BLaER1 treated with 17β-estradiol and CSF1 and Interleukin-3, amounts not matched to agents 10 nM and 100 nM (cell line): Measurements from ENCODE around the gene USO1.
"Not testable (repeated sequence)": the region's sequence is repeated elsewhere in the genome, so short reads cannot be mapped to it uniquely, and the experiment has no call there.

Source experiments
- H3K27ac ChIP-seq, 11 experiments: shearing (Covaris generic); formaldehyde crosslinking; 2 replicates each; pipeline ENCODE4 v1.8.1; 2022
- H3K27me3 ChIP-seq, 11 experiments: shearing (Covaris generic); formaldehyde crosslinking; 2 replicates each; pipeline ENCODE4 v1.8.1; 2022
- H3K36me3 ChIP-seq, 11 experiments: shearing (Covaris generic); formaldehyde crosslinking; 2 replicates each; pipeline ENCODE4 v1.8.1; 2022
- H3K4me1 ChIP-seq, 10 experiments: shearing (Covaris generic); formaldehyde crosslinking; 2 replicates each; pipeline ENCODE4 v1.8.1; 2022
- H3K4me2 ChIP-seq, 11 experiments: shearing (Covaris generic); formaldehyde crosslinking; 2 replicates each; pipeline ENCODE4 v1.8.1; 2022
- H3K4me3 ChIP-seq, 10 experiments: shearing (Covaris generic); formaldehyde crosslinking; 2 replicates each; pipeline ENCODE4 v1.8.1; 2022
- H3K9ac ChIP-seq, 11 experiments: shearing (Covaris generic); formaldehyde crosslinking; 2 replicates each; pipeline ENCODE4 v1.8.1; 2022
- H3K9me3 ChIP-seq, 11 experiments: shearing (Covaris generic); formaldehyde crosslinking; replicated peaks in 1 of 11; 2 replicates each; pipeline ENCODE4 v1.8.1; 2022
- H4K20me1 ChIP-seq, 11 experiments: shearing (Covaris generic); formaldehyde crosslinking; 2 replicates each; pipeline ENCODE4 v1.8.1; 2022
- Cebpa-rat ChIP-seq, 11 experiments: shearing (Covaris generic); IDR thresholded peaks; 2 replicates each; pipeline ENCODE4 v1.8.1; 2022

Gene USO1

GRCh38 chr4:75769036-75769435 is 44.7 kb downstream of the USO1 start:
- Histone ChIP-seq H4K20me1 (peaks cover 0 to 6% (median 0%) of the 10 kb centered on the region in 11 experiments; a peak in 1 of 22 replicates), H3K27ac (no peak overlapping the region), H3K27me3 (no peaks in the 10 kb centered on the region), H3K9ac (no peak overlapping the region), H3K4me2 (no peak overlapping the region), H3K4me3 (no peak overlapping the region), H3K9me3 (no peaks in the 10 kb centered on the region), H3K36me3 (peaks cover 49 to 98% (median 76%) of the 10 kb centered on the region in 11 experiments), H3K4me1 (no peaks in the 10 kb centered on the region)
- TF ChIP-seq Cebpa-rat (IDR thresholded peaks at IDR 0.05): no peak

DNA sequence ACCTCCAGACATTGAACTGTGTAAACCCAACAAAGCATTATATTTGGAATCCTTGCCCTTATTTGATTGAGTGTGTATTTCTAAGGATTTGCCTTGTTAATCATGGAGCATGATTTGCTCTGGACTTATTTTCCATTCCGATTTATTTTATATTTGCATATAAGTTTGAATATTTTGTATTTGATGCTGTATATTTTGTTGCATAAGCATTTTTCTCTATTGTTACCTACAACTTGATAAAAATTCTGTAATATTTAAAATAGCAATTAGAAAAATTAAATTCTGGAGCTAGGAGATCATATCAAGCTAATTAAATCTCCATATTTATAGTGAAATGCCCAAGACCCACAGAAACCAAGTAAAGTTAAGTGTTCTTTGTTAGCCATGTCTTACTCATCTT is 47.2 kb downstream of the USO1 start:
- no peak overlapping the region for H3K9ac ChIP-seq
- no peak for TF ChIP-seq Cebpa-rat (IDR thresholded peaks at IDR 0.05)
- peaks cover 0 to 6% (median 0%) of the 10 kb centered on the region in 11 experiments; a peak in 1 of 22 replicates for H4K20me1 ChIP-seq
- no peak overlapping the region for H3K27ac ChIP-seq
- H3K27me3 ChIP-seq: no peaks in the 10 kb centered on the region
- peaks cover 8 to 21% (median 16%) of the 10 kb centered on the region in 11 experiments; a peak in 20 of 22 replicates for H3K9me3 ChIP-seq
- H3K4me2 ChIP-seq: no peak overlapping the region
- peaks cover 70 to 98% (median 89%) of the 10 kb centered on the region in 11 experiments for H3K36me3 ChIP-seq
- H3K4me3 ChIP-seq: no peak overlapping the region
- no peaks in the 10 kb centered on the region for H3K4me1 ChIP-seq

GRCh38 chr4:75777589-75777988 is 53.2 kb downstream of the USO1 start:
- H3K9ac ChIP-seq: no peak overlapping the region
- no peak overlapping the region for H3K4me3 ChIP-seq
- no peak for TF ChIP-seq Cebpa-rat (IDR thresholded peaks at IDR 0.05)
- no peak overlapping the region for H3K4me2 ChIP-seq
- no peaks in the 10 kb centered on the region for H3K27me3 ChIP-seq
- H4K20me1 ChIP-seq: no peaks in the 10 kb centered on the region; a peak in 1 of 22 replicates
- peaks cover 83 to 100% (median 97%) of the 10 kb centered on the region in 11 experiments for H3K36me3 ChIP-seq
- H3K27ac ChIP-seq: no peak overlapping the region
- H3K4me1 ChIP-seq: no peaks in the 10 kb centered on the region
- peaks cover 18 to 30% (median 24%) of the 10 kb centered on the region in 11 experiments; a peak in 20 of 22 replicates for H3K9me3 ChIP-seq

GRCh38 chr4:75779105-75779757 is 54.9 kb downstream of the USO1 start:
- no peak overlapping the region for H3K27ac ChIP-seq
- H3K4me2 ChIP-seq: no peak overlapping the region
- H3K9ac ChIP-seq: no peak overlapping the region
- TF ChIP-seq Cebpa-rat (IDR thresholded peaks at IDR 0.05): no peak
- no peaks in the 10 kb centered on the region for H3K27me3 ChIP-seq
- no peak overlapping the region for H3K4me3 ChIP-seq
- peaks cover 18 to 30% (median 24%) of the 10 kb centered on the region in 11 experiments; a peak in 20 of 22 replicates for H3K9me3 ChIP-seq
- peaks cover 84 to 100% (median 99%) of the 10 kb centered on the region in 11 experiments for H3K36me3 ChIP-seq
- no peaks in the 10 kb centered on the region; a peak in 1 of 22 replicates for H4K20me1 ChIP-seq
- no peaks in the 10 kb centered on the region for H3K4me1 ChIP-seq

- TF ChIP-seq Cebpa-rat (IDR thresholded peaks at IDR 0.05): no peak
- no peaks in the 10 kb centered on the region; a peak in 1 of 22 replicates for H4K20me1 ChIP-seq
- no peak overlapping the region for H3K9ac ChIP-seq
- H3K36me3 ChIP-seq: peaks cover 70 to 99% (median 92%) of the 10 kb centered on the region in 11 experiments
- no peak overlapping the region for H3K4me3 ChIP-seq
- H3K4me1 ChIP-seq: no peaks in the 10 kb centered on the region
- H3K27me3 ChIP-seq: no peaks in the 10 kb centered on the region
- peaks cover 4 to 14% (median 12%) of the 10 kb centered on the region in 11 experiments; a peak in 18 of 22 replicates for H3K9me3 ChIP-seq
- no peak overlapping the region for H3K27ac ChIP-seq
- H3K4me2 ChIP-seq: no peak overlapping the region
Observed at GRCh38 chr4:75781305-75781704, 56.9 kb downstream of the USO1 start.

DNA sequence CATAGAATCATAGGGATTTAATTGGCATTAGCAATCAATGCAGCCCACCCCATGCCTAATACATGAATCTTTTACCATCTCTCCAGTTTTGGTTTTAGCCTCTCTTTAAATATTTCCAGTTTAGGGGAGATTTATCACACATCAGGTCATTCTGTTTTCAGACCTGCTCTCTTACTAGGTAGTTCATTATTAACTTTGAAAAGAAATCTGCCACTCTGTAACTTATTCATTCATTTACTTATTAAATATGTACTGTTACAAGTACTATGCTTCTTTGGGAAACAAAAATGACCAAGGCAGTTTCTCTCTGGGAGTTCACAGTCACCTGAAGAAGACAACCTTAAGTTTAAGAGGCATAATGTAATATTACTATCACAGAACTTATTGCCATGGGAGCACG is 62.1 kb downstream of the USO1 start:
- Histone ChIP-seq H3K4me1 (no peaks in the 10 kb centered on the region), H3K36me3 (peaks cover 71 to 96% (median 87%) of the 10 kb centered on the region in 11 experiments), H3K4me3 (no peak overlapping the region), H3K4me2 (no peak overlapping the region), H3K9me3 (no peaks in the 10 kb centered on the region), H3K27ac (no peak overlapping the region), H3K9ac (no peak overlapping the region), H4K20me1 (peaks cover 0 to 5% (median 0%) of the 10 kb centered on the region in 11 experiments; a peak in 1 of 22 replicates), H3K27me3 (no peaks in the 10 kb centered on the region)
- no peak for TF ChIP-seq Cebpa-rat (IDR thresholded peaks at IDR 0.05)

DNA sequence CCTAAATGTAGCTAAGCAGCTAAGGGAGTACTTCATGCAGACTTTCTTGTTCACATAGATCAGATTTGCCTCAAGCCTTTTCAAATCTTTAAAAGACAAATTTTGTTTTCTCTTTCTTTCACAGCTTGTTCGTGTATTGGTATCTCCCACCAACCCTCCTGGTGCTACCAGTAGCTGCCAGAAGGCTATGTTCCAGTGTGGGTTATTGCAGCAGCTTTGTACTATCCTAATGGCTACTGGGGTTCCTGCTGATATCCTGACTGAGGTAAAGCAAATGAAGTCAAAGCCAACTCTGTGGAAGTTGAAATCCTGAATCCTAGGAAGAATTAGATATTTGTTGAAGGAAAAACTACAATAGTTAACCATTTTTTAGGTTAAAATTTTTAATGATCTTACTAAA is 62.6 kb downstream of the USO1 start:
- Histone ChIP-seq H3K9ac (no peak overlapping the region), H3K27me3 (no peaks in the 10 kb centered on the region), H3K27ac (no peak overlapping the region), H3K4me2 (no peak overlapping the region), H3K4me1 (no peaks in the 10 kb centered on the region), H3K4me3 (no peak overlapping the region), H3K36me3 (peaks cover 70 to 96% (median 85%) of the 10 kb centered on the region in 11 experiments), H4K20me1 (peaks cover 0 to 5% (median 0%) of the 10 kb centered on the region in 11 experiments; a peak in 1 of 22 replicates), H3K9me3 (no peaks in the 10 kb centered on the region)
- no peak for TF ChIP-seq Cebpa-rat (IDR thresholded peaks at IDR 0.05)

DNA sequence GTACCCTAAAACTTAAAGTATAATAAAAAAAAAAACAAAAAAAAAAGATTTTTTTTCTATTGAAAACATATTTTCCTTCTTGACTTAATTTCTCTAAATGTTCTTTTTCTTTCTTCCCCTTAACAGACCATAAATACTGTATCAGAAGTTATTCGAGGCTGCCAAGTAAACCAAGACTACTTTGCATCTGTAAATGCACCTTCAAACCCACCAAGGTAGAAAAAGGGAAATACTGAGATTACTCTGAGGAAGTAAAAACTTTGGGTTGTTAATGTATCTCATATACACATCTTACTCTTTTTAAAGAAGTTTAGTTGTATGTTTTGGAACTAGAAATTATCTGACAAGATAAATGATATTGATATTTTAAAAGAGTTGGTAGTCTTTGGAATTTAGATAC is 65.6 kb downstream of the USO1 start:
- no peak overlapping the region for H3K4me2 ChIP-seq

DNA sequence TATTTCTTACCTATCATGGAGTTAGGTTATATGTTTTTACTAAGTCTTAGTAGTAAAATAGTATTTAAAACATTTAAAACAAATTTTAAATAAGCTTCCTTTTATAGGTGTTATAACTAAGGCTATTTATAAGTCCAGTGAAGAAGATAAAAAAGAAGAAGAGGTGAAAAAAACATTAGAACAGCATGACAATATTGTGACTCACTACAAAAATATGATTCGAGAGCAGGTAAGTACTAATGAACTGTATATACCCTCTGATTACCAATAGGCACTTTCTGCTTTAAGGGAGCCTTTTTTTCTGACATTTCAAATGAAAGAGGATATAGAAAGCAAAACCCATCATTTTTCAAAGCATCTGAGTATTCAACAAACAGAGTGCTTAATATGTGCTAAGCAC is 76.6 kb downstream of the USO1 start:
- Histone ChIP-seq H3K9ac (no peak overlapping the region), H3K9me3 (no peaks in the 10 kb centered on the region), H3K27me3 (no peaks in the 10 kb centered on the region), H3K4me2 (no peak overlapping the region), H3K4me1 (no peaks in the 10 kb centered on the region), H4K20me1 (no peaks in the 10 kb centered on the region; a peak in 1 of 22 replicates), H3K4me3 (no peak overlapping the region), H3K27ac (no peak overlapping the region), H3K36me3 (peaks cover 62 to 94% (median 76%) of the 10 kb centered on the region in 11 experiments)
- TF ChIP-seq Cebpa-rat (IDR thresholded peaks at IDR 0.05): no peak

More for the DNA sequence above, 65.6 kb downstream of the USO1 start:
- H3K4me1 ChIP-seq: no peaks in the 10 kb centered on the region
- no peak overlapping the region for H3K4me3 ChIP-seq
- H3K36me3 ChIP-seq: peaks cover 70 to 96% (median 81%) of the 10 kb centered on the region in 11 experiments
- H4K20me1 ChIP-seq: peaks cover 0 to 5% (median 0%) of the 10 kb centered on the region in 11 experiments; a peak in 3 of 22 replicates
- no peak overlapping the region for H3K9ac ChIP-seq
- no peaks in the 10 kb centered on the region for H3K27me3 ChIP-seq
- H3K9me3 ChIP-seq: no peaks in the 10 kb centered on the region
- H3K27ac ChIP-seq: no peak overlapping the region
- TF ChIP-seq Cebpa-rat (IDR thresholded peaks at IDR 0.05): no peak

DNA sequence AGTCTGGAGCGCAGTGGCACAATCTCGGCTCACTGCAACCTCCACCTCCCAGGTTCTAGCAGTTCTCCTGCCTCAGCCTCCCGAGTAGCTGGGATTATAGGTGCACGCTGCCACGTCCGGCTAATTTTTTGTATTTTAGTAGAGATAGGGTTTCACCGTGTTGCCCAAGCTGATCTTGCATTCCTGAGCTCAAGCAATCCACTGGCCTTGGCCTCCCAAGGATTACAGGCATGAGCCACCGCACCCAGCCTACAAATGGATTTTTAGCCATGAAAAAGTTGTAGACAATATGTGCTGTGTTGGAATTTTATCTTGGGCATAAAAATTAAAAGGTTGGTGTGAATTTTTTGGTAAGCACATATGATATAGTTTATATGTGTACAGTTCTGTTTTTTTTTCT is 81.7 kb downstream of the USO1 start:
- not testable (repeated sequence) for H3K4me2 ChIP-seq, H4K20me1 ChIP-seq, H3K4me1 ChIP-seq, H3K9ac ChIP-seq, H3K27me3 ChIP-seq, H3K4me3 ChIP-seq, H3K9me3 ChIP-seq, H3K27ac ChIP-seq
- H3K36me3 ChIP-seq: peaks cover 72 to 97% (median 89%) of the 10 kb centered on the region in 11 experiments
